ENCODE measurements around the gene MRPL17.

Gene MRPL17

GRCh38 chr11:6654281-6655019 is 28.7 kb downstream of the MRPL17 start:
- DNase-seq (ENCODE audit: low read depth), result no peak

- DNase-seq (ENCODE audit: low read depth), result no peak
Measured at GRCh38 chr11:6653656-6654055, 29.5 kb downstream of the MRPL17 start.

GRCh38 chr11:6653097-6653496 is 30.0 kb downstream of the MRPL17 start:
- DNase-seq (ENCODE audit: low read depth), result no peak

- DNase-seq (ENCODE audit: low read depth), result no peak
Measured at GRCh38 chr11:6652182-6652581, 31.0 kb downstream of the MRPL17 start.

GRCh38 chr11:6650980-6651379 is 32.2 kb downstream of the MRPL17 start:
- DNase-seq (ENCODE audit: low read depth), result no peak

- DNase-seq (ENCODE audit: low read depth), result no peak
Measured at GRCh38 chr11:6650104-6650503, 33.0 kb downstream of the MRPL17 start.

- no peak for DNase-seq (ENCODE audit: low read depth)
Measured at GRCh38 chr11:6648501-6648900, 34.6 kb downstream of the MRPL17 start.

GRCh38 chr11:6647836-6648235 is 35.3 kb downstream of the MRPL17 start:
- no peak for DNase-seq (ENCODE audit: low read depth)

- no peak for DNase-seq (ENCODE audit: low read depth)
Measured at GRCh38 chr11:6646918-6647679, 36.0 kb downstream of the MRPL17 start.

GRCh38 chr11:6646576-6646917 is 36.6 kb downstream of the MRPL17 start:
- no peak for DNase-seq (ENCODE audit: low read depth)

GRCh38 chr11:6646071-6646470 is 37.1 kb downstream of the MRPL17 start:
- no peak for DNase-seq (ENCODE audit: low read depth)

- no peak for DNase-seq (ENCODE audit: low read depth)
Measured at GRCh38 chr11:6642957-6643356, 40.2 kb downstream of the MRPL17 start.

GRCh38 chr11:6640985-6641701 is 42.0 kb downstream of the MRPL17 start:
- DNase-seq (ENCODE audit: low read depth), result no peak

- DNase-seq (ENCODE audit: low read depth), result no peak
Measured at GRCh38 chr11:6640036-6640984, 42.8 kb downstream of the MRPL17 start.

GRCh38 chr11:6638429-6638828 is 44.7 kb downstream of the MRPL17 start:
- no peak for DNase-seq (ENCODE audit: low read depth)

- DNase-seq (ENCODE audit: low read depth), result no peak
Measured at GRCh38 chr11:6637871-6638270, 45.3 kb downstream of the MRPL17 start.

- no peak for DNase-seq (ENCODE audit: low read depth)
Measured at GRCh38 chr11:6636480-6636879, 46.7 kb downstream of the MRPL17 start.

- no peak for DNase-seq (ENCODE audit: low read depth)
Measured at GRCh38 chr11:6635082-6635932, 47.8 kb downstream of the MRPL17 start.

- DNase-seq (ENCODE audit: low read depth), result no peak
Measured at GRCh38 chr11:6634534-6634933, 48.6 kb downstream of the MRPL17 start.
